HTERT RPE-1 (cell line): ENCODE data around the gene KCNH1.

Experiments used
- in situ Hi-C: fragments of 300-500 bp; cut with MboI; formaldehyde crosslinking; loops from 4 replicates; pipeline ENCODE4 v1.14.3; 2020; ENCODE audit warnings: low sequenced_read_pairs

The KCNH1 gene

DNA sequence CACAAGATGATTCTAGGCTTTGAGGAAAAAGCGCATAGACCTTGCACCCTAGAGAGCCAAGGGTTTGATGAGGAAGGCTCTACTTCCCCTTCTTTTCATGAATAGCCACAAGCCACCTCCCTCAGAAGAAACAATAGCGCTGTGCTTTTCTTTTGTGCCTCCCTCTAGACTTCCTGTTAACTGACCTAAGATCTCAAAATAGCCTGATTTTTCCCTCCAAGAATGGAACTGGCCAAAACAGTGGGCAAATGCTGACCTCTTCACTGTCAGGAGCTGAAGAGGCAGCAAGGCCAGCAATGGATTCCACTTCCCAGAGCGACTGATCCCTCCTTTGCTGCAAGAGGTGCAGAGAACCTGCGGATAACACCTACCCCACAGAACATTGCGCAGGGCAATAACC lies 362.8 kb downstream of the KCNH1 start:
- in situ Hi-C loops, result no loop called here

DNA sequence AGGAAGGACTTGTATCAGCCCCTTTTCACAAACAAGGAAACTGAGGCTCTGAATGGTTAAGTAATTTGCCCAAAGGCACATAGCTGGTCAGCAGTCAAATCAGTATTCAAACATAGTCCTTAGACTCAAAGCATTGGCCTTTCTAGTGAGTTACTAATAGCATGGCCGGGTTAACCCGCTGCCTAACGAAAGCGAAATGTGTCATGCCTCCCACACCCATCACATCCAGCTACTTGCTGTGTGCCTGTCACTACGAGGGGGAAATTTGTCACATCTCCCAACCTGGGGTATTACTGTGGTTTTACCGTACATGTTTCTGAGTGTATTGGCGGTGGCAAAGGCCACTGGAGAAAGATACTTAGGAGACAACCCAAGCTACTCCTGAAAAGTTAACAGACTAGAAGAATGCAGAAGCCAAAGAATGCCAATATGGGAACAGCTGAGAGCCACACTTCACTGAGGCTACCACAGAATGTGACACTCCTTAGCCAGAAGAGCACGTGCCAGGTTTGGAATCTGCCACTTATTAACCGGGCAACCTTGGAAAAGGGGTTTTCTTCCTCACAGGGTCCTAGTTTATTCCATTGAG lies 363.5 kb downstream of the KCNH1 start:
- in situ Hi-C loops, result no loop called here

DNA sequence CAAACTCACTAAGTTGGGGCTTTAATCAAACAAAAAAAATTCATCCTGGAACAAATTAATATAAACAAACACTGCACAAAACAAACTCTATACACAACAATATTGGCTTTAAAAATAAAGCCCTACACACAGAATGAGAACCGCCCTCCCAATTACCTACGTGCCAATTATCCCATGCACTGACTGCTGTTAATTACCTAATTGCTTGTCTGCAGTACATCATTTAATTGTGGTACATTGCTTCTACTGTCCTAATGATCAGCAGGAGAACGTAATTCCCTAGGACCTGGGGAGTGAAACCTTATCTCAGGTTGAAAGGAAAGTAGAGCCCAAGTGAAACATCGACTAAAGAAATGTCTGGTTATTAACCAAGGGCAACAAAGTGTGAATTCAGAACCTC lies 364.5 kb downstream of the KCNH1 start:
- in situ Hi-C loops, result no loop called here

- in situ Hi-C loops, result no loop called here
These were observed 369.4 kb downstream of the KCNH1 start for GRCh38 chr1:210764536-210764935.

DNA sequence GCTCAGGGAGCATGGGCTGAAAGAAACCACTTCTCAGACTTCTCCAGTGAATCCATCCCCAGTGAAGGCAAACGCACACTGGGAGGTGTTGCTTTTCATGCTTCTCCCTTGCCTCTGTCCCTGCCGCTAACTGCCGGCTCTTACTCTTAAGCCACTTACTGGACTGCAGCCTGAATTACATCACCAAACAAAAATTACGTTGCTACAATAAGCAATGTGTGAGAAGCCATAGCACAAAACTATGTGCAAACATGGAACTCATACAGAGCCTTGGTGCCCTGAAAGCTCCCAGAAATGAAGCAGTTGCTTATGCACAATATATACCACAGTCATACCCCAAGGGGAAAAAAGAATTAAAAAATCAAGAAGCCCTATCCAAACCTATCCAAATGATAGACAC lies 375.2 kb downstream of the KCNH1 start:
- in situ Hi-C loops, result no loop called here

- in situ Hi-C loops, result no loop called here
These were observed 375.7 kb downstream of the KCNH1 start for GRCh38 chr1:210758261-210758660.

DNA sequence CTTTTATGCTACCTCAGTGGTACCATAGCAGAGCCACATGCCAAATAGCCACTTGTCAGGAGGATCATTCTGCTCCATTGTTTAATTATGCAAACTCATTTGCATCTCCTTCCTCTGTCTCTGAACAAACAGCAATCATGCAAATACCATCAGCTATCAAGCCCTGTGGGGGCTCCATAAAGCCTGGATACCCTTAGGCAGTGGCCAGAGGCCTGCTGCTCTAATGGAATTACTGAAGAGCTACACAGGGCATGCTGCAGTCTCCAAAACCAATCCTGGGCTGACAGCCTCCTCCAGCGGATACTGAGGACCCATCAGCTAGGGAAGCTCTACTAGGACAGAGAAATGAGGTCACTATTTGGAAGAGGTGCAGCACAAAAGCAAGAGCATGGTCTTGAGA lies 376.3 kb downstream of the KCNH1 start:
- in situ Hi-C loops, result no loop called here

DNA sequence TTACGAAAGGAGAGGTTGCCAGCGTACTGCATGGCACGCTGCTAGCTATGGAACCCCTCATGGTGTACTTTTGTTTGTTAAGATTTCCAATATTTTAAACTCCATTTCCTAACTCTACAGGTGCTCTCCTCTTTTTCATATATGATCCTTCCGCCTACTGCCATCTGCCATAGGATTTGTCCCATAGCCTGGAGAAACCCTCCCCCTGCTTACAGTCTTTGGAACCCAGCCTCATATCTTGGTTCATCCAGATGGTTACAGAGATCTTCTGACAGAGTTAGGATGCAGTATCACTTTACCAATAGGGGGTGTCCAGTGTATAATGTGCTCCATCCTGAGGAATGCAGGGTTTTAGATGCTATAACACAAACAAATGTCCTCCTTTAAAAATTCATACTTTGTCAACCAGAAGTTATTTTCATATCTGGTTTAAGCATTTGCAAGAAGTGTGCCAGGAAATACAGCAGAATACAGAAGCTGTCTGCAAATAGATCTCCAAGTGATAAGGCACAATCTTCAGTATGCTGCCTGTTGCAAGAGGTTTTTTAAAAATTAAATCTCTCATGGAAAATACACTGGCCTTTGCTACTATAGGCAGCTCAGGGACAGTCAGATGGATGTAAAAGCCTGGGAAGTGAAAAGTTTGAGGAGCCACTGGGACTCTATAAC lies 377.8 kb downstream of the KCNH1 start:
- in situ Hi-C loops, result no loop called here

- in situ Hi-C loops, result no loop called here
These were observed 378.9 kb downstream of the KCNH1 start for GRCh38 chr1:210754878-210755665.

GRCh38 chr1:210751911-210752310 lies 382.0 kb downstream of the KCNH1 start:
- in situ Hi-C loops, result no loop called here

GRCh38 chr1:210750468-210750867 lies 383.5 kb downstream of the KCNH1 start:
- in situ Hi-C loops, result no loop called here

DNA sequence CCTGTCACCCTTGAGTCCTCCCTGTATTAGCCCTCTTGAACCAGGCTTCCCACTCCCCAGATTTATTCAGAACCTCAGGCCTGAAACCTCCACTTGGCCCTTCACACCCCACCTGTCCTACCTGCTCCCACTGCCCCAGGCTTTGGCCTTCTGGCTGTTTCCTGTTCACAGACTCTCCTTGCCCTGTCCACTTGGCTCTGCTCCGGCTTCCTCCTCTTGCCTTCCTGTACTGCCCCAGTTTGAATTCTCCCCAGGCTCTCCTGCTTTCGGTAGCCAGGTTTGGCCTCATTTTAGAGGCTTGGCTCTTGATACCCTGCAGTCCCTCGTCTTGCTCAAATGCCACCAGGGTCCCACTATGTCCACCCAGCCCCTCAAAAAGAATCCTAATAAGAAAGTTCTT lies 385.2 kb downstream of the KCNH1 start:
- in situ Hi-C loops, result no loop called here

DNA sequence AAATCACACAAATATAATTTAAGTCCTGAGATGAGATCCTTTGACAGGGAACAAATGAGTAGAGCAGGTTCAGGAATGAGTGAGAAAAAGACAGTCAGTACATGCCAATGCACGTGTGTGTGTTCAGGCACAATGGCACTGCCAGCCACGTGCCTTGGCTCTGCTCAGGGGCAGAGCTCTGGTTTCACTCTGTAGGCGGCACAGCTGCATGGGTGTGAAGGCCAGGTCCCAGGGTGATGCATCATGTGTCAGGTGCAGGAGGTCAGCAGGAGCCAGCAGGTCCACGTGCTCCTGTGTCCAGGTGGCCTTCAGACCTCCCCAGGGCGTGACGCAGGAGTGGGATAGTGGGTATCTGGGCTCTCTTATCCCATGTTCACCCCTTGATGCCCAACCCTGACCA lies 386.1 kb downstream of the KCNH1 start:
- in situ Hi-C loops, result no loop called here

GRCh38 chr1:210747112-210747511 lies 386.8 kb downstream of the KCNH1 start:
- in situ Hi-C loops, result no loop called here

GRCh38 chr1:210746024-210746731 lies 387.8 kb downstream of the KCNH1 start:
- in situ Hi-C loops, result no loop called here

DNA sequence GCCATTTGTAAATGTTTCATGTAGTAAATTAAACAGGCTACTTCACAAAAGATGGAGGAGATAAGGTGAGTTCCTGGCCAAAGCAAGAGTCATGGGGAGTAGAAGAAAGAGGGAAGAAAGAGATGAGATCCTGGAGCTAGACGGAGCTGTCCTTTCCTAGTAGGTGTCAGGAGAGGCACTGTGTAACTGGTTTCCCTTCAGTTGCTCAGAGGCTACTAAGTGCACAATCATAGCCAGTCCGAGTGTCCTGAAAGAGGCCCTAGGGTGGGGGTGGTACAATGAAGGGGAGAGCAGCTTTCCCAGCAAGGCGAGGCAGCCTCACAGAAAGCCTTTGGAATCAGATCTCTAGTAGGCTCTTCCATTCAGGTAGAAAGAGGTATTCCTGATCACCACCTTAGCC lies 390.9 kb downstream of the KCNH1 start:
- in situ Hi-C loops, result no loop called here

DNA sequence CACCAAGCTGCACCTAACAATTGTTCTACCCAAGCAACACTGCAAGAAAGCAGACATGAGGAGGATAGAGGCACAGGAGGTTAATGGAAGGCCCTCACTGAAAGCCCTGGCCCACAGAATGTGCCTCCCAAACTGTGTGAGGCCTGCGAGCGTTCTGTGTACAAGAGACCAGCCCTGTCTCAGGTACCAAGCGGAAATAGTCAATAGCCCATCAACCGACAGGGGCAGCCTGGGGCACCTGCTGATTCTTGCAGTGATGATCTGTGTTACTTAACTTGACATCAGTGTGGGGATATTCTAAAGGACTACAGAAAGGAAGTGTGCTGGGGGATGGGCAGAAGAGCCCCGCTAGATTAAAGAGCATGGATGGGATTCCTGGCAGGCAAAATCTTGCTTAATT lies 392.4 kb downstream of the KCNH1 start:
- in situ Hi-C loops, result no loop called here

GRCh38 chr1:210739627-210740026 lies 394.3 kb downstream of the KCNH1 start:
- in situ Hi-C loops, result no loop called here

DNA sequence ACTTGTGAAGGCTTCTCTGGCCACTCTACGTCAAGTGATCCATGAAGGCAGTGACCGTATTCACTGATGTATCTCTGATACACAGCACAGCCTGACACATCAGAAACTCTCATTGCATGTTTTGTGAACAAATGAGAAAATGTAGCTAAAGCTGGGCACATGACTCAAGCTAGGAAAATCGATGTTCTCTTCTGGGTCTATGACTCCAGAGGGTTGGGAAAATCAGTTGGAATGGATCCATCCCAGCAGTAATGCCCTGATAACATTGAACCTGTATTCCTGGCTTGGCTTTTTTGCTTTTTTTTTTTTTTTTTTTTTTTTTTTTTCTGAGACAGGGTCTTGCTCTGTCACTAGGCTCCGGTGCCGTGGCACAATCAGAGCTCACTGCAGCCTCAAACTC lies 395.7 kb downstream of the KCNH1 start:
- in situ Hi-C loops, result no loop called here

DNA sequence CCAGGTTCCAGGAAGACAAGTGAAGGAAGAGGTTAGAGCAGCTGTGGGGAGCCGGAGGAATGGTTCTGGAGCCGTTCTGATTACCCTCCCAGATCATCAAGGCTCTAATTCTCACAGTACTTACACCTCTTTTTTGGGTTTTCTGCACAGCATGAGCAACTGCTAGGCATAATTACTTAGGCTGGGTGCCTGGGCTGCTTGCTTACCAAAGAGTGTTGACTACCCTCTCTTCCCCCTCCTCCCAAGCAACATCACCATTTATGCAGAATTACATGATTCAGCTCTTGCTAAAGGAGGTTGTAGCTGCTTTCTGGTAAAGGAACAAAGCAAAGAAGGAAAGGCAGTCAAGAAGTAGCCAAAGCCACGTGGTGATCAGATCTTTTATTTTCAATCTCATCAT lies 397.2 kb downstream of the KCNH1 start:
- in situ Hi-C loops, result no loop called here

GRCh38 chr1:210731597-210731996 lies 402.4 kb downstream of the KCNH1 start:
- in situ Hi-C loops, result no loop called here

DNA sequence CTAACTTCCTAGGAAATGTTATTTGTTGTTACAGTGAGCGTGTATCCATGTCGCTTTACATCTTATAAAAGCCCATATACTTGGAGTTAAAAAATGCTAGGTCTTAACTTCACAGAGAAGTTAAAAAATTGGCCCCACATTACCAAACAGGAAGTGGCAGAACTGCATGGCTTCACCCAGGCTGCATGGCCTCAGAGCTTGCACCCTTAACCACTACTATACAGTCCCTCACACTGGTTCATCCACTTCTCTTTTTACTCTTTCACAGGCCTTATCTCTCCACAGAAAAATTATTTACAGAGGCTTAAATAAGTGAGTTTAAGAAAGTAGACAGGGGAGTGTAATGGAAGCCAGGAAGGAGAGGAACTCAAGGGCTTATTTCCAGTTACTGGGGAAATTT lies 402.8 kb downstream of the KCNH1 start:
- in situ Hi-C loops, result no loop called here
